ENCODE data around the gene FAM219A. TPM values are rescaled to one million over a fixed set of nuclear protein-coding genes. Genes with fewer than 3 reads are reported as not detected.

Gene FAM219A
- total RNA-seq, 1 donor from 2014 or later, result 16.5 TPM

DNA sequence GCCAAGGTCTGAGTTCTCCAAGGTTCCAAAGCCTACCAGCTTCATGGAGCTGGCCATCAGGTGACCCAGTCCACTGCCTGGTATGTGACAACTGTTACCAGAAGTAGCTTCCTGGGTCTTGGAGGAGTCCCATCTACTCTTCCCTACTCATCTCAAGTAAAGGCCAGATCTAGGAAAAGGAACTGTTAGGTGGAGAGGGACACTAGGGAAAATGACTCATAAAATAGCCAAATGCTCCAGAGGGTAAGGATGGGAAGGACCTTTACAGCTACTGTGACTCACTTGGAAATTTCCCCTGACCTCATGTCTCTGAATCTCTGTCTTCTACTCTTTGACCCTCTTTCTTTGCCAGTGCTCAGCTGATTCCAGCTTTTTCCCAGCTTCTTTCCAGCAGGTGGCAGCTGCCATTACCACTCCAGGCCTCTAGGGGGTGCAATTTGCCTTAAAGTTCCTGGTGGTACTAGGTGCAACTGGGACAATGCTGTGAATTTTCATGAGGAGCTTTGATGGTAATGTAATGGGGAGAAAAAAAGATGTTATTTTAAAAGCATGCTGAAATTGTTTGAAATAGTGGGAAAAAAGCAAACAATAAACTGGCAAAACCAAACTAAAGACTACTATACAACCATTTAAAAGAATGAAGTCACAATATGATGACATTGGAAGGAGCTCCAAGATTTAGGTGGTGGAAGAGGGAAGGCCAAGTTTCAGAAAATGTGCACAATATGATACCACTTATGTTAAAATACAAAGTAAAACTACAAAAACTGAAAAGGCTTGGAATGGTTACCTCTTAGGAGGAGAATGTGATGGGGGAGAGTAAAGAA, 54.6 kb downstream of the FAM219A start:
- intact Hi-C loops (cut with micrococcal nuclease), result loop anchor here (1.0 kb wide), 2 partner anchors 97 to 188 kb away; no protein-coding TSS in a partner anchor
- Mint-ChIP-seq H3K4me1 (ENCODE audit: low read depth) (no peaks in the 10 kb centered on the region), H3K27ac (no peak overlapping the region), H3K27me3 (ENCODE audit: insufficient read depth) (no peaks in the 10 kb centered on the region), H3K9me3 (no peaks in the 10 kb centered on the region), H3K36me3 (ENCODE audit: low read depth) (peaks cover 2% of the 10 kb centered on the region), H3K4me3 (no peak overlapping the region)
- peak; percentile 31 for DNase-seq (ENCODE audit: low spot score)

DNA sequence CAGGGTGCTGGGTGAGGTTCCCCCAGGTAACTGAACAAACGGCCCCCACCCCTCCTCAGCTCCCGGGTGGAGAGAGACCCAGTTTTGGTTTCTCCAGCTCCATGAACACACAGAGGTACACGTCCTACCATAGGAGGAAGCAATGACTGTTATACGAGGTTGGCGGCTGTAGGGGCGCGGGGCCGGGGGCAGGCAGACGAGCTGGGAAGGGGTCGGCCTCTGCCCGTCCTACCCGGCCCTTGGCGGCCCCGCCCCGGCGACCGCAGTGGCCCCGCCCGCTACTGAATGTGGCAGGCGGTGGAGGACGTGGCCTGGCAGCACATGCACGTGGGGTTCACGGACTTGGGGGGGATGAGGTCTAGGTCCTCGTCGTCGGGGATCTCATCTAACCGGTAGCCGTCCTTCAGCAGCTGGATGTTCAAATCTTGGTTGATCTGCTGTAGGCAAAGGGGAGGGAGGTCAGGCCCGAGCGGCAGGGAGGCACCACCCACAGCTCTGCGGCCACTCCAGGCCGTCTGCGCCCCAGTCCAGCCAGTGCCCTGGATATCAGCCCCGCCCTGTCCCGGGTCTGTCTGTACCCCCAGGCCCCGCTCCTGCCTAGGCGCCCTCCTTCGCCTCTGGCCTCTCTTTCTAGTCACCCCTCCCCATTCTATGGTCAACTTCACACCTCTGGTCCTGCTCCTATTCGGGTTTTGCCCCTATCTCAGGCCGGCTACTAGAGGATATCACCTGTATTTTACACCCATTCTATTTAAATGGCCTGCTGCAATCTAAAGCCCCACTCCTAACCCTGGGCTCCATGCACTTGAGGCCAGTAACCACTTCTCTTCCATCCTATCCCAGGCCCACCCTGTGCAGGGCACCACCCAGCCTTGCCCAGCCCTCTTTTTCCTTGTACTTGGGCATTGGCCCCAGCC, 57.4 kb downstream of the FAM219A start:
- Mint-ChIP-seq H3K36me3 (ENCODE audit: low read depth) (peaks cover 2% of the 10 kb centered on the region), H3K4me1 (ENCODE audit: low read depth) (no peaks in the 10 kb centered on the region), H3K27me3 (ENCODE audit: insufficient read depth) (no peaks in the 10 kb centered on the region), H3K4me3 (no peak overlapping the region), H3K9me3 (no peaks in the 10 kb centered on the region), H3K27ac (no peak overlapping the region)
- intact Hi-C loops (cut with micrococcal nuclease), result no loop called here
- DNase-seq (ENCODE audit: low spot score), result no peak

DNA sequence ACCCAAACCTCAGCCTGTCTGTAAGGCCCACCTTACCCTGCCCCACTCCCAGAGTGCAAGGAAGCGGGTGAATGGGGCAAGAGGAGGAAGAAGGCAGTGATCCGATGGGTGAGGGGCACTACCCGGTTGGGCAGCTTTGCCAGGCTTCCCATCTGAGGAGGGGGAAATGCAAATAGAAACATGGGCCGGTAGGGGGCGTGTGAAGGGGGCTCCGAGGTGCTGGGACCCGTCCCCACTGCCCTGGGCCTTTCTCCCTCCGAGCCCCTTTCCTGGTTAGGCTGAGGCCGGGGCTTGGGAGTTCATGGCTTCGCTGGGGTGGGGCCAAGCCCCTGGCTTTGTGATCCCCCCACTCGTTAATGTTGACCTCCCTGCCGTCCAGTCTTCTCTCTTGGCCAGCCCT, 58.1 kb downstream of the FAM219A start:
- intact Hi-C loops (cut with micrococcal nuclease), result no loop called here
- peaks cover 2% of the 10 kb centered on the region for H3K36me3 Mint-ChIP-seq (ENCODE audit: low read depth)
- no peaks in the 10 kb centered on the region for H3K27me3 Mint-ChIP-seq (ENCODE audit: insufficient read depth)
- DNase-seq (ENCODE audit: low spot score), result no peak
- no peak overlapping the region for H3K27ac Mint-ChIP-seq
- no peaks in the 10 kb centered on the region for H3K9me3 Mint-ChIP-seq
- H3K4me3 Mint-ChIP-seq, result no peak overlapping the region
- H3K4me1 Mint-ChIP-seq (ENCODE audit: low read depth), result no peaks in the 10 kb centered on the region

DNA sequence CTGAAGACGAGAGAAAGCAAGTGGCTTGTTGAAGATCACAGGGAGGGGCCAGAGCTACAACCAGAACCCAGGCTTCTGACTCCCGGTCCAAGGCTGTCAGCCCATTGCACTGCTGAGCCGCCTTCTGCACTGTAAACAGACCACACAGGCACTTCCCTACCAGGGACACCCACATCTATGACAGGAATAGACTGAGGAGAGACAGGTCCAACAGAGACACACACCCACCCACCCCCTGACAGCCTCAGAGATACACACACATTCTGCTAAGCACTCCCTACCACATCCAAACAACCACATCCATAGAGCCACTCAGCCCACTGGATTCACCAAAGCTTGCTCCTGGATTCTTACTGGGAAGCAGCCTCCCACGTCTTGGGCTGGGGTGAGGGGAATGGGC, 58.6 kb downstream of the FAM219A start:
- H3K27me3 Mint-ChIP-seq (ENCODE audit: insufficient read depth), result no peaks in the 10 kb centered on the region
- H3K9me3 Mint-ChIP-seq, result no peaks in the 10 kb centered on the region
- intact Hi-C loops (cut with micrococcal nuclease), result no loop called here
- H3K4me1 Mint-ChIP-seq (ENCODE audit: low read depth), result no peaks in the 10 kb centered on the region
- no peak overlapping the region for H3K4me3 Mint-ChIP-seq
- peaks cover 2% of the 10 kb centered on the region for H3K36me3 Mint-ChIP-seq (ENCODE audit: low read depth)
- no peak for DNase-seq (ENCODE audit: low spot score)
- no peak overlapping the region for H3K27ac Mint-ChIP-seq

DNA sequence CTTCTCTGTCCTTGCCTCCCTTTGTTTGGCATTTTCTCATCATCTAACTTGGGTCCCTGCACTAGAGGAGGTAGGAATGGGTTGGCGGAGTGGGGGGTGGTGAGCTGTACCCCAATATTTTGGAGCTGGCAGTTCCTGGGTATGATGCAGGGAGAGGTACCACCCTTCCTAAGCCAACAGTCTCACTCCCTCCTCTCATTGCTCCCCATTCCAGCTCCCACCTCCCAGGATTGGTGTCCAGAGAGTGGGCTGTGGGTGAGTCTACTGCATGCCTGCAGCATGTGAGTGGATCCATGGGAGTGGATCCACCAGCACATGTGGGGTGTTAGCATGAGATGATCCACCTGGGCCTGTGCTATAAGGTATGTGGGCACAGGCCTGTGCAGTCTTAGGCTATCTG, 59.5 kb downstream of the FAM219A start:
- peaks cover 2% of the 10 kb centered on the region for H3K36me3 Mint-ChIP-seq (ENCODE audit: low read depth)
- no peak overlapping the region for H3K4me3 Mint-ChIP-seq
- H3K27ac Mint-ChIP-seq, result no peak overlapping the region
- no peaks in the 10 kb centered on the region for H3K9me3 Mint-ChIP-seq
- intact Hi-C loops (cut with micrococcal nuclease), result no loop called here
- H3K4me1 Mint-ChIP-seq (ENCODE audit: low read depth), result no peaks in the 10 kb centered on the region
- no peaks in the 10 kb centered on the region for H3K27me3 Mint-ChIP-seq (ENCODE audit: insufficient read depth)
- no peak for DNase-seq (ENCODE audit: low spot score)

DNA sequence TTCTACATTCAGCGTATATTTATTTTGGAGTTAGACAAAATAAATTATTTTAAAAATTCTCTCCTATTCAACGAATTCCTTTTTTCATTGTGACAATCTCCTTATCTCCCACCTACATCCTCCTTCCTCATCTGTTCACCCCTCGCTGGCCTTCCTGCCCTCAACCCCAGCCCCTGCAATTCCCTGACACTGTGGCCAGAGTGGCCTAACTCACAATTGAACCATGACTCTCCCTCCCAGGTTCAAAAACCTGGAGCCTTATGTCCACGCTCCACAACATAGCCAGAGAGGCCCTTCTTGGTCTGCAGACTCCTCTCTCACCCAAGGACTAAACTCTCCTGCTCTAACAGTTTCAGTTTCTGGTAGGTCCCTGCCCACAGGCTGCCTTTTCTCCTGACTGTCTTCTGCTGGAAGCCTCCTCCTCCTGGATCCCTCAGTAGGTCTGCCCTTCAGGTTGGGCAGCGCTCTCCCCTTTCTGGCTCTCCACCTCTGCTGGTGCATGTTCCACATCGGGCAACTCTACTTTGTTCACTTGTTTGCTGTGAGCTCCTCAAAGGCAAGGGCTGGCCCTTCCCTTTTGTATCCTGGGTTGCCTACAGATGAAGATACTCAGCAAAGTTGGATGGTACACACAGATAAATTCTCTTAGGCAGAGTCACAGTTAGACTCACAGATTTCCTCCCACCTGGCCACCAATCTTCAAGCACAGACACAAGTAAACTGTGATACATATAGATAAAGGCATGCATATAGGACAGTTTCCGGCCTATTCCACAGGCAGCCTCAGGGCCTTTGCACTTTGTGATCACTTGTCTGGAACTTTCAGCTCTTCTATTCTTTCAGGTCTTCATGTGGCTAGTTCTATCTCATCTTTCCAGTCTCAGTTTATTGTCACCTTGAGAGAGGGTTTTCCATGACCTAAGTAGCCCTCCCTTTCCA, 61.8 kb downstream of the FAM219A start:
- Mint-ChIP-seq H3K4me3 (no peak overlapping the region), H3K27ac (no peak overlapping the region), H3K36me3 (ENCODE audit: low read depth) (peaks cover 2% of the 10 kb centered on the region), H3K9me3 (no peaks in the 10 kb centered on the region), H3K4me1 (ENCODE audit: low read depth) (no peaks in the 10 kb centered on the region), H3K27me3 (ENCODE audit: insufficient read depth) (peaks cover 6% of the 10 kb centered on the region)
- no peak for DNase-seq (ENCODE audit: low spot score)
- intact Hi-C loops (cut with micrococcal nuclease), result no loop called here

DNA sequence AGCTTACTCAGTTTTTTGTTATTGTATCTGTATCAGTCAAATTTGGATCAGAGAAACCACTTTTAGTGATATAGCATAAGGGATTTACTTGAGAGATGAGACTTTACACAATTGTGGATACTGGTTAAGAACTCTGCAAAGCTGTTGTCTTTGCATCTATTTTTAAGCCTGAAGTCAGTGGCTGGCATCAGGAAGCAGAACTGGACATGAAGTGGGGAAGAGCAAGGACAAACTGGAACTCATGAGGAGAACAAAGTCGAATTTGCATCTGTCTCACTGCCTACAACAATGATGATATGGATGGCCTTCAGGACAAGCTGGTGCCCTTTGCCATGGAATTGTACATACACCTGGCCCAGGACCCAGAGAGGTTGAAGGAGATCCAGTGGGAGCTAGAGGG, 65.9 kb downstream of the FAM219A start:
- H3K4me1 Mint-ChIP-seq (ENCODE audit: low read depth), result no peaks in the 10 kb centered on the region
- intact Hi-C loops (cut with micrococcal nuclease), result no loop called here
- H3K36me3 Mint-ChIP-seq (ENCODE audit: low read depth), result no peaks in the 10 kb centered on the region
- no peak for DNase-seq (ENCODE audit: low spot score)
- no peak overlapping the region for H3K4me3 Mint-ChIP-seq
- H3K27ac Mint-ChIP-seq, result no peak overlapping the region
- peaks cover 12% of the 10 kb centered on the region for H3K27me3 Mint-ChIP-seq (ENCODE audit: insufficient read depth)
- H3K9me3 Mint-ChIP-seq, result no peaks in the 10 kb centered on the region

DNA sequence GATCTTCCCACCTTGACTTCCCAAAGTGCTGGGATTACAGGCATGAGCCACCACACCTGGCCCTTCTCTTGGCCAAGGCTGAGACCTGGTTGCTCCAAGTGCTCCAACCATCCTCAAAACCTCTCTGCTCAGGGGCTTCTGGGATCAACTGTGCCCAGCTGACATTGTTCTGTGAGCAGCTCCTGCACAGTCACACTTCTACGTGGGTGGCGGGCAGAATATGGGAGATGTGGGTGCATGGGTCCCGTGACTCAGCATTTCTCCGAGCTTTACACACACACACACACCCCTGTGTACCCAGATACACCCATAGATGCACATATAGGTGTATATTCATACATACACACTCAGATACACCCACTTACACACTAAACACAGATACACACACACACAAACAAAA, 71.1 kb downstream of the FAM219A start:
- no peaks in the 10 kb centered on the region for H3K36me3 Mint-ChIP-seq (ENCODE audit: low read depth)
- peaks cover 16% of the 10 kb centered on the region for H3K27me3 Mint-ChIP-seq (ENCODE audit: insufficient read depth)
- no peak for DNase-seq (ENCODE audit: low spot score)
- no peak overlapping the region for H3K27ac Mint-ChIP-seq
- H3K4me1 Mint-ChIP-seq (ENCODE audit: low read depth), result peaks cover 11% of the 10 kb centered on the region
- H3K4me3 Mint-ChIP-seq, result no peak overlapping the region
- H3K9me3 Mint-ChIP-seq, result no peaks in the 10 kb centered on the region
- intact Hi-C loops (cut with micrococcal nuclease), result no loop called here

DNA sequence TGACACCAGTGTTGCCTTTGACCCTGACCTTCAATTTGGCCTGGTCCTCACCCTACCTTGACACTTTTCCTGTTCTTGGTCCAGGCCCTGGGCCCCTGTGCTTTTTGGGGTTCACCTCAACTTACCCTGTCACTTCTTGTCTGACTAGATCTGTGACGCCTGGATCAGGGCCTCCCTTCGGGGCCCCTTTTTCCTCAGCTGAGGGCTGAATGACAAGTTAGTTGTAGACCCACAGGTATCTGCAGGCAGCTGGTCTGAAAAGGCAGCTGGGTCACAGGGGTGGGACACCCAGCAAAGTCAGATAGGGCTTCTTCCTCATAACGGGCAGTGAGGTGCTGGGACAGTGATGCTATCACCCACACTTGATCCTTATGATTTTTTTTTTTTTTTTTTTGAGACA, 71.7 kb downstream of the FAM219A start:
- DNase-seq (ENCODE audit: low spot score), result no peak
- H3K27me3 Mint-ChIP-seq (ENCODE audit: insufficient read depth), result peaks cover 16% of the 10 kb centered on the region
- H3K36me3 Mint-ChIP-seq (ENCODE audit: low read depth), result no peaks in the 10 kb centered on the region
- no peaks in the 10 kb centered on the region for H3K9me3 Mint-ChIP-seq
- peaks cover 14% of the 10 kb centered on the region for H3K4me1 Mint-ChIP-seq (ENCODE audit: low read depth)
- no peak overlapping the region for H3K27ac Mint-ChIP-seq
- no peak overlapping the region for H3K4me3 Mint-ChIP-seq
- intact Hi-C loops (cut with micrococcal nuclease), result no loop called here

DNA sequence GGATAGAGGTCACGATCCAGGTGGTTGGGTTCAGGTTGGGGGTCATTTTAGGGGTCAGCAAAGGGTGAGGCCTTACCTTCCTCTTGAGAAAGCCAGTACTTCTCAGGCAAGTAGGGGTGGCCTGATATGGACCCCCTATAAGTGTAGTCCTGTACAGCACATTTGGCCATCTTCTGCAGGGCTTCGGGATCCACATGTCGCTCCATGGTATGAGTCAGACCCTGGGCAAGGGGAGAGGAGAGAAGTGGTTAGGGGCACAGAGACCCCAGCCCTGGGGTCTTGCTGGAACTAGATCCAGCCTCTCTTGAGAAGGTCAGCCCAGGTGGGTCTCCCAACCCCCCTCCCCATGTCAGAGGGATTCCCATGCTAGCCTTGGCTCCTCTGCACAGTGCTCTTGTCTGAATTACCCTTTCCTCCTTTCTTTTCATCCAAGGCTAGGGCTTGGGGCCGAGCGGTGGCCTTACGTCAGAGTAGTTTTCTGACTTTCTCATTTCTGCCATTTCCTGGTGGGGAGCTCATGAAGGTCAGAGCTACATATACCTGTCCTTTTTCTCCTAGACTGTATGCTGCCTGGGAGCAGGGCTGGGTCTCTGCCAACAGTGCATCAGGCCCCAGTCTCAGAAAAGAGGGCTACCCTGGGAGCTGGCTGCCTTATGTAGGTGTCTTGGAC, 72.7 kb downstream of the FAM219A start:
- peaks cover 20% of the 10 kb centered on the region for H3K27me3 Mint-ChIP-seq (ENCODE audit: insufficient read depth)
- H3K27ac Mint-ChIP-seq, result no peak overlapping the region
- no peaks in the 10 kb centered on the region for H3K9me3 Mint-ChIP-seq
- no peak overlapping the region for H3K4me3 Mint-ChIP-seq
- H3K36me3 Mint-ChIP-seq (ENCODE audit: low read depth), result no peaks in the 10 kb centered on the region
- intact Hi-C loops (cut with micrococcal nuclease), result no loop called here
- DNase-seq (ENCODE audit: low spot score), result no peak
- peaks cover 23% of the 10 kb centered on the region for H3K4me1 Mint-ChIP-seq (ENCODE audit: low read depth)

DNA sequence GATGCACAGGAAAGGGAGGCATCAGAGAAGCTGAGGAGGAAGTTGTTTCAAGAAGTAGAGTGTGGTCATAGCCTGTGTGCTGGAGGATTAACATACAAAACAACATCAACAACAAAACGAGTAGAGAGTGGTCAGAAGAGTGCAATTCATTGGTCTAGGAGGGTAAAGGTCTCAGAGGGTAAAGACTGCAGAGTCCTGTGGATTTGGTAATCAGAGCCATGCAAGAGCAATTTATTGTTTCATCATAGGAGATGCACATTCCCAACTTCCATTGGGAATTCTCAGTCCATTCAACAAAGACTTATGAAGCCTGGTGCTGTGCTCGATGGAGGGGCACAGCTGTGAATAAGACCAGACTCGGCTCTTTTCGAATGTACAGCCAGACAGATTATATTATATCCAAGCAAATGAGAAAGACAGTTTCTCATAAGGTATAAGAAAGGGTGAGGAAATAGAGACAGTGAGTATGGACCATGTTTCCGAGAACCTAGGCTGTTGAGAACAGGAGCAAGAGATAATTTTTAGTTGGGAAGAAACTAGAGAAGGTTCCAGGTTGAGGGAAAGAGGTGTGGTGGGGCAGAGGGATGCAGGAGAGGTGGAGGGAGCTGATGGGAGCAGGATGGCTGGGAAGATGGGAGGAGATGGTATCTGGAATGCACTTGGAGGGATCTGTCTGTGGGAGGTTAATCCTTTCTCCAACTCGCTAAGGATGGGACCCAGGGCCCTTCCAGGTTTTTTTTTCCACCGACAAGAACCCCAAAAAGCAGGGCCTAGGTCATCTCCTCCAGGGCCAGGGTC, 73.8 kb downstream of the FAM219A start:
- peaks cover 32% of the 10 kb centered on the region for H3K4me1 Mint-ChIP-seq (ENCODE audit: low read depth)
- H3K9me3 Mint-ChIP-seq, result no peaks in the 10 kb centered on the region
- H3K36me3 Mint-ChIP-seq (ENCODE audit: low read depth), result no peaks in the 10 kb centered on the region
- no peak overlapping the region for H3K27ac Mint-ChIP-seq
- H3K4me3 Mint-ChIP-seq, result no peak overlapping the region
- H3K27me3 Mint-ChIP-seq (ENCODE audit: insufficient read depth), result peaks cover 16% of the 10 kb centered on the region
- no peak for DNase-seq (ENCODE audit: low spot score)
- intact Hi-C loops (cut with micrococcal nuclease), result no loop called here

Measured in activated T-helper 1 cell treated with anti-CD3 and anti-CD28 coated beads, Interleukin-12 subunit alpha, Interleukin-12 subunit beta, Interleukin-2, Interleukin-4 antibody, amounts not matched to agents 30 ng/mL and 10 ng/mL and 1 ng/mL, durations not matched to agents 14 hours and 24 hours and 36 hours (primary cell).